IPS DF 4.7 (cell line): ENCODE measurements around the gene LRMDA.

ENCODE experiments used
- DNase-seq: peaks from one replicate; pipeline ENCODE4 v3.0.0-alpha.2; 2013; ENCODE audit warnings: low spot score; ENCODE audit errors: extremely low read depth

The LRMDA gene

DNA sequence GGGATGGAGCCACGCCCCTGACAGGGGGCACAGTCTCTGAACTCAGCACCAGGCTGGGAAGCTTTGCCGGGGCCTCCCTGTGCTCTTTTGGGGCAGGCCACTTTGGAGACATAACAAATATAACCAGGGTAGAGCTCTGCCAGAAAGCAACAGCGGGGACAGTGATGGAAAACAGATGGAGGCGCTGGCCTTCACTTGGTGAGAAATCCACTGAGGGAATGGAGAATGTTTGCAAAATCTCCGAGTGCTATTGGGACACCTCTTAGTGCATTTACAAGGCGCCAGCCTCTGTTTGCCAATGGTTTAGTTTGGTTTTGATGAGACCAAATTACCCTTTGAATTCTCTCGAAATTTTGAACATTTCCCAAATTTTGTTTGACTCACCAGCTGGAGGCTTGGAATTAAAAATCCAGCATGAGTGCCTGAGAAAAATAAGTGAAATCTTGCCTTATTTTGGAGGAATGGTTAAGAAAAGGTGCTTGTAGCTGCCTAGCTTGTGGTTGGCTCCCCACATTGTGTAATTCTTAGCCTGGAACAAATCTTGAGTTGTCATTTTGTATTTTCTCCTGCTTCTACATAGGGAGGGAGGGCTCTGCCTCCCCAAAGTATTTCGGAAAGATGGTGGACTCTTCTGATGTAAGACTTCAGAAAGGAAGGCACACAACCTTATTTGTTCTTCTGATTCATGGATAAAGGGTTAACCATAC, 980.5 kb downstream of the LRMDA start:
- no peak for DNase-seq

DNA sequence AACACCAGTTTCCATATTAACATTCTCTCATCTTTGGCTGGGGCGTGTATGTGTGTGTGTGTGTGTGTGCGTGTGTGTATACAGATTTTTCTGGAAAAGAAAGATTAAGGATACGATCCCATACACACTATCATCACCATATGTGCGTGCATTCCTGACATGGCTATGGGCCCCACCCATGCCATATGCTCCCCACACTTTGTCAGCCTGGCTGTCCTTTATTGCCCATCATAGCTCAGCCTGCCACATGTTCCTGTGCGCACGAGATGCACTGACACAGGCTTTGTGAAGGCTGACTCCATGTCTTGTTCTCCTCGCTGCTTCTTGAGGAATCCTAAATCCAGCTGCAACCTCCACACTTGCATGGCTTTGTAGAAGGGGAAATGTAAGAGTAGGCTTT, 984.1 kb downstream of the LRMDA start:
- DNase-seq, result no peak

DNA sequence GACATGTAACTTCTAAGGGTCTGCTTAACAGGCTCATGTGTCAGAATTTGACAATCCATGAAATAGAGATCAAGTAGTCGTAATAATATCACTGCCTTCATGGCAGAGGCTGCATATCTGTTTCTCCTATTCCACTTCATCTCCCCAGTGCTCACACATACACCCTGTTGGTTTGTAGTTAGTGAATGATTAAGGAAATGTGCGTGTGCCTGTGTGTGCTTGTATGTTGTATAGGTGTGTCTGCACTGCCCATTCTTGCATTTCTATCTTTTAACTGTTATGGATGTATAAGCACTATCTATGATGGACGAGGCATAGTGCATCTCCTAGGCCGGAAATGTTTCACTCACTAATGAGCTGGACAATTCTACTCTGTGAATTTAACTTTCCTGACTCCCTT, 985.2 kb downstream of the LRMDA start:
- no peak for DNase-seq

DNA sequence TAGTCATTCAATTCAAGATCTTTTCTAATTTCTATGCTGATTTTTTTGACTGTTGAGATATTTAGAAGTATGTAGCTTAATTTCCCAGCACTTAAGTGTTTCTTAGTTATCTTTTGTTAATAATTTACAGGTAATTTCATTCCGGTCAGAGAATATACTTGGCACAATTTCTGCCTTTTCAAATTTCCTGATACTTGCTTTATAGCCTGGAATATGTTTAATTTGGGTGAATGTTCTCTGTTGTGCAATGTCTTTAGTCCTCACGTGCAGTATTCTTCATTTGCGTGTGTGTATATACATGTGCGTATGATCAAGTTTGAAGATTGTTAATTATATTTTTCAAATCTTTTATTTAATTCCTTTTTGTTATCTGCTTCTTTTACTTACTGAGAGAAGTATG, 989.3 kb downstream of the LRMDA start:
- no peak for DNase-seq

DNA sequence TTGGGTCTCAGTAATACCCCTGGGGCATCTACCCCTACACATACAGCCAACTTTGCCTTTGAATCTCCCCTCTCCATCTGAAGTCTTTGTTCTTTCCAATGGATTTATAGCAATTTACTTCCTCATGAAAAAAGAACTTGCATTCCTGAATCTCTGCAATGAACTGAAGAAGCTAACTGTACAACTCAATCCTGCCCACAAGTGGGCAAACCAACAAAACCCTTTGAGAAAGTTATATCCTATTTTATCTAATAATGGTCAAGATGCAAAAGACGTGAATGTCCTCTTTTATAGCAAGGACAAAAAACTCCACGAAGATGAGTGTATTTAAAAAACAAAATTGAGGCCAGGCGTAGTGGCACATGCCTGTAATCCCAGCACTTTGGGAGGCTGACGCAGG, 991.3 kb downstream of the LRMDA start:
- DNase-seq, result no peak

DNA sequence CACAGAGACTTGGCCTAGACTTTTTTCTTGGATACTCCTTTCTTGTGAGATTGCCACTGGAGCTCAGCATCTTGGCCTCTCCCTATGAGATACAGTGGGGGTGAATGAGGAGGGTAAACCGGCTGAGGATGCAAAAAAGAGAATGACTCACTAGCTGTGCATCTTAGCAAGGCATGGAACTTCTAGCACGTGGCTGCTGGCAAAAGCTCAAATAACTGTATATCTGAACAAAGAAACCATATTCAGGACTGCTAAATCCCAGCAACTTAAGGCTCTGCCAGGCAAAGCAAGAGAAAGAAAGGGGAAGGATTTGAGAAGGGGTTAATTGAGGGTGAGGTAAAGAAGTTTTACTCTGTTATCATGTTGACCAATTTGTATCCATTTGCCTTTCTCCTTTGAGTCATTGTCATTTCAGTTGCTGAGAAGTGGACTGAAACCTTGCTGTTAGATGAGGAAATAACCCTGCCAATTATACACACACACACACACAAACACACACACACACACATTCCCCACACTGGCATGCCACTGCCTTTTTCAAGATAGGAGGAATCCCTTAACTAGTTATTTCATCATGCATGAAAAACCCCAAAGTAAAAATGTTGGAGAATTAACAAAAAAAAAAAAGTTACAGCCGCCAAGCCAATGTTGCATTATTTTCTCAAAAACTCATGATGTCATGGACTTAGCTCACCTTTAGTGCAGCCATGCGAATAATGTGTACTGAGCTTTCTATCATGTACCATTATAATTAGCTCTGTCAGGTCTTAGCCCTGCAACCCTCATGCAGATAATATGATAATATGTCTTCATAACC, 997.3 kb downstream of the LRMDA start:
- DNase-seq, result no peak

DNA sequence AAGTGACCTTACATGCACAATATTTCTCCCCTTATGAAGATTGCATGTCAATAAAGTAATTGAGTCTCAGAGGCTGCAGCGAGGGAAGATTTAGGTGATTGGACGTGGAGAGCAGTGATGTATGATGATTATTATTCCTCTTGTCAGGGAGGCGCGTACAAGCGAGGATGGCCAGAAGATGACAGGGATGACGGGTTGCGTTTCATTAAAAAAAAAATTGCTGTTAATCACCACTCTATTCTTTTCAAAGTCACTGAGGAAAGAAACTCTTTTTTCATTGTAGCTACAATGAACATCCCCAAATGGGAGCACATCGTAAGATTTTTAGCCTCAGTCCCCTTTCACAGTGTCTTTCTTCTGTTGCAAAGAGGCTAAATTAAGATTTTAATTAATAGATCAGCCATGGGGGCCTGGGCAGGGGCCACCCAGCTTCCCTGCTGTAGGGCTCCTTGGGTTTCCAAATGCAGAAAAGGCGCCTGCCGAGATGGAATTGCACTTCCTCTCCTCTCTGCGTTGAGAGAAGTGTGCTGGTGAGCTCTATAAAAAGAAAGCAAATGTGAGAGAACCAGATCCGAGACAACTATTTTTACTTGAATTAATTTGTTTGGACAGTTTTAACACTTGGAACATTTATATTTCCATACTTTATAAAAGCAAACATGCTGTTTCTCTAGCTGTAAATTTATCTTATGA, 998.1 kb downstream of the LRMDA start:
- no peak for DNase-seq

DNA sequence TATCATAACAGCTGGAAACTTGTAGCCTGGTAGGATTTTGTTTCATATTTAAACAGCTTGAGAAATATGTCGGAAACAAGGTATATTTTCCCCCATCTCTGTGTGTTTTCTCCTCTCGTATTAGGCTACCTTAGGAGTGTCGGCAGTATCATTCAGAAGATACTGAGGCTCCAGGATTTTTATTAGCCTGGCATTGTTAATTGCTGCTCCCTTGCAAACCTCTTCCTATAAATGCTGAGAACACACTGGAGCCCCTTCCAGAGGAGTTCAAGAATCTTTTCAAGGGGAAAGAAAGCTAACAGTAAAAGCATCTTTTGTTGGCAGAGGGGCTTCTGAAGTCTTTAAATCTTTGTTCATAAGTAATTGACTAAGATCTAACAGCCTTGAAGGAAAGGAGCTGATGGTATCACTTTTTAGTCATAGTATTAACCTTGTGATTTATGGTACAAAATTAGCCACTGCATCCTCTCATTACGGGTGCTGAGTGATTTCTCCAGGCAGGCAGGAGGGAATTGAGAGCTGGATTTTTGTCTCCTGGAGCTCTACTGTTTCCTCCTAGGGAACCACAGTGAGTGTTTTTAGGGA, 998.7 kb downstream of the LRMDA start:
- DNase-seq, result no peak

DNA sequence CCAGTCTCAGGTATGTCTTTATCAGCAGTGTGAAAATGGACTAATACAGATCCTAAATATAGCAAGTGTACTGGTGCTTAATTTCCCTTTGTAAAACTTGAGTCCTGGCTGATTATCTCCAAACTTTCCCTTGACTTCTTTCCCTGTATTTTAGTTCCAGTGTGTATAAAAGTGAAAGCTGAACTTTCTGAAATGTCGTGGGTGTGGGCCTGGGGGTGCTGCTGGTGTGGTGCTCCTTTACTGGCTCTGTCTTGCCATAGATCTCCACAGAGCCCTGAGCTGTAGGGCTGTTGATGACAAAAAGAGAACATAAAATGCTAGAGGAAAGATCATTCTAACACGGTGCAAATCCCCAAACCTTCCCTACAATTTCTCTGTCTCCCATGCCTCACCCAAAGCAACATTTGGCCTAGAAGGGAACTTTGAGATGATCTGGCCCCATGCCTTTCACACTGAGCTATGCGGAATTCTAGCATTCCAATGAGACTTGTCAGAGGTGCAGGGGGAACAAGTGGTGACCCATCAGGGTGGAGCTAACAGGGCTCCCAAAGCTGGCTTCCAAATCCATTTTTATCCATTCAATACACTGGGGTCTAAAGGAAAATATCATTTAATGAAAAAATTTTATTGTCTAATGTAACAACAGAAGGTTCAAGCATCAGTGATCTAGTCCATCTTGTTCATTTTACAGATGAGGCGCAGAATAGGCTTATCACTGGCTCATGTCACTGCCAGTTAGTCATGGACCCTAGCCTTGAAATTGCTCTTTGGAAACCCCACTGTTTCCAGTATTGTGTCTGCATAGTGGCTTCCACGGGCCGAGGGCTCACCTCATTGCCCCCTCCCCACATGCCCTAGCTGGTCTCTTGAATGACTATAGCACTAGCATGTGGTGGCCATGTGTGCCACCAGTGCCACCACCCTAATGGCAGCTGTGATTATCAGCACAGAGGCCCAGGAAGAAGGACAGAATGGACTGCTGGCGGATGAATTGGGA, 1000.9 kb downstream of the LRMDA start:
- DNase-seq, result no peak

DNA sequence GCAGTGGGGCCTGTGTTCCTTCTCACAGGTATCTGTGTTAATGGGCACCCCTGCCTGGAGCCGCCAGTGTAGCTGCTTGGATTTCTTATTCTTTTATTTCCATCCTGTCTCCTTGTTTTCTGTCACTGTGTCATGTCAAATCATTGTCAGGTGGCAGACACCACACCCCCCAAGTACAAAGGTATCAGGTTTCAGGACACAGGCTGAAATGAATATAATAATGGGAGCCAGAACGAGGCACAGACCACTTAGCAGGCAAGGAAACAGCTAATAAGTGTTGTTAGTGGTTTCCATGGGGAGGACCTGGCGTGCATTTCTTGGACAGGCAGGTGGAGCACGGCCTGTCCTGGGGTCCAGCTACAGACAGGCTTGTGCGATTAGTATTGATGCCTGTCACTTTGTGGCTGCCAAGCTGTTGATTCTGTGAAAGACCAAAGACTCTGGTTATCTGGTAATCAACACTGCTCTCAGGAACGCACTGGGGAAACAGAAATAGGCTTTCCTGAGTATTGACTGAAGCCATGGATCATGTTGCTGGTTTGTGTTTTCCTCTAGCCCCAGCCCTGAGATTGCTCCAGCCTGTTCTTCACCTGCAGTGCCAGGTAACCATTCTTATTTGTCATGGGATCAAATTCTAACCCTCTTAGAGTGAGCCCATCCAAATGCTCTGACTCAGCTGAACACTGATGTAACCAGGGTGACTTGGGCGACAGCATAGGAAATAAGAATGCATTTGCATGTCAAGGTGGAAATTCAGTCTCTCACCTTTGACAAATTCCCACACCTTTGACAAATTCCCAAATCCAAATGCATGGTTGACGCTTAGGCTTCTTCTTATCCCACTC, 1002.0 kb downstream of the LRMDA start:
- no peak for DNase-seq

DNA sequence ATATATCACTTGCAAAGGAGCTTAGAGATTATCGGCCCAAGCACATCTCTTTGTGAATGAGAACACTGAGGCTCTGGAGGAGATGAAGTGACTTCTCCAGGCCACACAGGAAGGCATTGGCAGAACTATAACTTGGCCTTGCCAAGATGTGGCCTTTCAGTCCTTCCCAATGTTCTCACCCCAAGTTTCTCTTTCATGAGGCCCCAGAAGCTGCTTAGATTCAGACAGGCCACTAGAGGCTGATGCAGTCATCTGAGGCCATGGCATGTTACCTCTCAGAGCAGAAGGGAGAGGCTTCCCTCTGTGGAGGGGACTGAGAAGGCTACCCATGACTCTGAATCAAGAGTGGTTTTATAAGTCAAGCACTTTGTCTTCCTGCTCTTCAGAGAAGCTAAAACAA, 1003.7 kb downstream of the LRMDA start:
- no peak for DNase-seq

DNA sequence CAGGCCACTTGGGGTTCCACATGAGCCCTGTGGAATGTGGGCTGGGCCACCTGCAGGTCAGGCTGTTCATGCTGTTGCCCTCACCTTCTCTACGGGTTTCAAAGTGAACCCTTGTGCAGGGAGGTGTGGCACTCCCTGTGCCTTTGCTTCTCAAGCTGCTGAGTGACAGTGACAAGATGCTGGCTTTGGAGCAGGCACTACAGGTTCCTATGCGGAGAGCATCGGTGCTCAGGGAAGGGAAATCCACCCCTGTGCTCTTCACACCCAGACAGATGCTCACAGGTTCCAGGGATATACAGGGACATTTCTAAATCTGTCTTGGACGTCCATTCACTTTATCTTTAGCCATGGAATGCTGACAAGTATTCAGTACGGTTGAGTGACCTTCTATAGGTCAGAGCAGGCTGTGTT, 1005.0 kb downstream of the LRMDA start:
- no peak for DNase-seq

DNA sequence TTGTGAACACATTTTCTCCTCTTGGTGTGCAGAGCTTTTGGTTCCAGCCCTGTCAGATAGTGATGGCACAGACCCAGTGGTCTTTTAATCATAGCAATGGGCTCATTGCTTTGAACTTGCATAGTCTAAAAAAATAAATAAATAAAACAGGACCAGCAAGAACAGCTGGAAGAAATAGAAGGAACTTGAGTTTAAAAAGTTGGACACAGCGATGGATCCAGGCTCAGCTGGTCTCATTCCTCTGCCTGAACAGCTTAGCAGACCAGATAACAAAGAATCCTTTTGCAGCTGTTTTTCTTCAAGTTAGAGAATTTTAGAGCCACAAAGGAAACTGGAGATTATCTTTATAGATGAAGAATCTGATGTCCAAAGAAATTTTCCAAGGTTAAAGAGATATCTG, 1005.6 kb downstream of the LRMDA start:
- no peak for DNase-seq

DNA sequence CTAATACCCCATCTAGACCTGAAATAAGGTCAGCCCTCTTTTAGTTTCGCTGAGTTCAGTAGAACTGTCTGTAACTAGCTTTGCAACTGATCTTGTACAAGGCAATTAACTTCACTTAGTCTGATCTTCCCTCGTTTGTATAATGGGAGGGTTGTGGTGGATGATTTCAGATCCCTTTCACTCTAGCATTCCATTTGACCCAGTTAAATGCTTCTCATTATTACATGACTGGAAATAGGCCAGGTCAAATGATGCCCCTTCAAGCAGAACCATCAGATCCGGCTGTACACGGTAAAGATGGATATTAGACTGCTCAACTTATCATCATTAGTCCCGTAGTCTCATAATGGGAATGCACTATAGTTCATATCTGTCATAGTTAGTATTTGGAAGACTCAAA, 1009.0 kb downstream of the LRMDA start:
- no peak for DNase-seq

DNA sequence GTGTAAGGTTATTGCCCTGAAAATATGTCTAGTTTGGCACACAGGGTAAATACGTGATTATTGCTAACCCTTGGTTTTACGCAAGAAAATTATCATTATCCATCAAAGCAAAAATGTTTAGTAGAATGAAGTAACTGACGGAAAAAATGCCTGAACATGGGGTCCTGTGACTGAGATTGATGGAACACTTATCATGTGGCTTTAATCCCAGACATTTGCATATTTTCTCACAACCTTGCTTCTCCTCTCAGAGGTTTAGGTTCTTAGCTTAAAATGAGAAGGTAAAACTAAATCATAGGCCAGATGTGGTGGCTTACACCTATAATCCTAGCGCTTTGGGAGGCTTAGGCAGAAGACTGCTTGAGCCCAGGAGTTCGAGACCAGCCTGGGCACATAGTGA, 1010.7 kb downstream of the LRMDA start:
- no peak for DNase-seq

DNA sequence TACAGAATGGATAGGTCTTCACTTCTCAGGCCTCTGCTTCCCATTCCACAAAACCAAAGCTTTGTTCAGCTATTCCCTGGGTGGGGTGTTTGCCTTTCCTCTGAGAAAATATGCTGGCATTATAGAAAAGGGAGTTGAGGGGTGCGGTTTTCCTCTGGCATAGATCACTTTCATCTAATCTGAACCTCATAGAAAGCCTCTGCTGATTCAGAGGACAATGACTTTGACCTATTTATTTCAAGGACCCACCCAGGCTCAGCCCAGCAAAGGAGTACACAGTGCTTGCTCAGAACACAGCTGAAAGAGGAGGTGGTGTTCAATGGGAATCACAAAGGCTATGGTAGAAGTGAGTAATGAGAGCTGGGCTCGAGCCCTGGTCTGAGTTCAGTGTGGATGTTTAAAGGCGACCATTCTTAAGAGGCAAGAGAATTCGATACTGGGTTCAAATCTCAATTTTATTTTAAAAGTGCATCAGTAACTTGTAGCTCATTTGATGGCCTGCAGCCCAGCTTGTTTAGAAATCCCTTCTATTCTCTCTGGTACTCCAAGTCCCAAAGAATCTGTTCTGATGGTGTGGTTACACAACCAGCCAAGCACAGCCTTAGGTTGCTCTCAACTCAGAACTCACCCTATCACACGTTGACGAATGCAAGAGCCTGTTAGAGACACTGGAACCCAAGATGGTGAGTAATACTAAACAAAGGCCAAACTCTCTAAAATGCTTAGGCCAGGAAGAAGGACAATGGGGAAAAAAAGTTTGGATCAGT, 1012.8 kb downstream of the LRMDA start:
- no peak for DNase-seq

DNA sequence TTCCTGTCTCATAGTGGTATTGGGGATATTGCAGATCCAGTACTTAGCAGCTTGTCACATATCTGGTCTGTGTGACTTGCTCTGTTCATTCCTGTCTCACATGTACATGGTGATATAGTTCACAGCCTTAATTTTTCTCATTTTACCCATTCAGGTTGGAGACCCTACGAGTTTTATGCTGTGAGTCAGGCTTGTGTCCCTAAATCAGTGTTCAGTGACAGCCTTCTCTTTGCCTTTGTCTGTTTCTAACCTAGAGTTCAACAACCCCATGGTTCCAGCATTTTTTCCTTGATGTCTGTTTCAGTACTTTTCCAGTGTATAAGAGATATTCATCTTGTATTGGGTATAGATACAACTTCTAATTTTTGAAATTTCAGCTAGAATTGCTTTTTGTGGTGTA, 1016.2 kb downstream of the LRMDA start:
- no peak for DNase-seq

DNA sequence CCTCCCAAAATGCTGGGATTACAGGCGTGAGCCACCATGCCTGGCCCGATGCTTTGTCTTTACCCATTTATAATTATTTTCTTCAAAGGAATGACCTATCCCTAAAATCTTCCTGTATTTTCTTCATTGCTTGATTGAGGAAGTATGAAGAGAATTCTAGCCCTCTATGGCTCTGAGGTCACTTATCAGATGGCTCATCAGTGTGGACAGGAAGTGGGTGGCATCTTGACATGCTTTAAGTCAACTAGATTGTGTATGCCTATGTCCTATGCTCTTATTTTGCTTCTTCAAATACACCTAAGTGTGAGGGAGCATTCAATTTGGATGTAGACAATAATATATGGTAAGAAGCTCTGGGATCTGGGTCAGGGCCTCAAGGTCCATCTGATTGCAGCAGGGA, 1020.5 kb downstream of the LRMDA start:
- no peak for DNase-seq

DNA sequence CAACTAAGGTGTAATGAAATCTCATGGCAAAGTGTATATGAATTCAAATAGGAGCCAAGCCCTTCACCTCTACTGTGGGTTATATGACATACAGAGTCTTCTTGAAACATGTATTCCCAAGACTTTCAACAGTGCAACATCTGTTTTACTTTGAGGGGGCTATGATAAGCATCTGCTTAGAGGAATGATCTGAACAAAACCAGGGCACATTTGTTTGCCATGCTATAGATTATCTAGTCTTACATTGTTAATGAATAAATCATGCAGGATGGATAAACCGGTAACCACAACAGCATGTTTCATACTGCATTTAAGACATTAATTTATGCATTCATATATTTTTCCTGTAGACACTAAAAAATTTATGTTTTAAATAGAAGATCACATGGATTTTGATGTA, 1021.9 kb downstream of the LRMDA start:
- no peak for DNase-seq
